BLaER1 treated with 17β-estradiol and CSF1 and Interleukin-3, amounts not matched to agents 10 nM and 100 nM (cell line): Measurements from ENCODE around the gene AK9.
A peak's percentile ranks its signal among the peaks of the same experiment; 100 is the strongest.

ENCODE experiments used
- H3K27ac ChIP-seq, 11 experiments: shearing (Covaris generic); formaldehyde crosslinking; 2 replicates each; pipeline ENCODE4 v1.8.1; 2022
- H3K27me3 ChIP-seq, 11 experiments: shearing (Covaris generic); formaldehyde crosslinking; 2 replicates each; pipeline ENCODE4 v1.8.1; 2022
- H3K36me3 ChIP-seq, 11 experiments: shearing (Covaris generic); formaldehyde crosslinking; 2 replicates each; pipeline ENCODE4 v1.8.1; 2022
- H3K4me1 ChIP-seq, 10 experiments: shearing (Covaris generic); formaldehyde crosslinking; 2 replicates each; pipeline ENCODE4 v1.8.1; 2022
- H3K4me2 ChIP-seq, 11 experiments: shearing (Covaris generic); formaldehyde crosslinking; 2 replicates each; pipeline ENCODE4 v1.8.1; 2022
- H3K4me3 ChIP-seq, 10 experiments: shearing (Covaris generic); formaldehyde crosslinking; 2 replicates each; pipeline ENCODE4 v1.8.1; 2022
- H3K9ac ChIP-seq, 11 experiments: shearing (Covaris generic); formaldehyde crosslinking; 2 replicates each; pipeline ENCODE4 v1.8.1; 2022
- H3K9me3 ChIP-seq, 11 experiments: shearing (Covaris generic); formaldehyde crosslinking; replicated peaks in 1 of 11; 2 replicates each; pipeline ENCODE4 v1.8.1; 2022
- H4K20me1 ChIP-seq, 11 experiments: shearing (Covaris generic); formaldehyde crosslinking; 2 replicates each; pipeline ENCODE4 v1.8.1; 2022
- Cebpa-rat ChIP-seq, 11 experiments: shearing (Covaris generic); IDR thresholded peaks; 2 replicates each; pipeline ENCODE4 v1.8.1; 2022

The AK9 gene

DNA sequence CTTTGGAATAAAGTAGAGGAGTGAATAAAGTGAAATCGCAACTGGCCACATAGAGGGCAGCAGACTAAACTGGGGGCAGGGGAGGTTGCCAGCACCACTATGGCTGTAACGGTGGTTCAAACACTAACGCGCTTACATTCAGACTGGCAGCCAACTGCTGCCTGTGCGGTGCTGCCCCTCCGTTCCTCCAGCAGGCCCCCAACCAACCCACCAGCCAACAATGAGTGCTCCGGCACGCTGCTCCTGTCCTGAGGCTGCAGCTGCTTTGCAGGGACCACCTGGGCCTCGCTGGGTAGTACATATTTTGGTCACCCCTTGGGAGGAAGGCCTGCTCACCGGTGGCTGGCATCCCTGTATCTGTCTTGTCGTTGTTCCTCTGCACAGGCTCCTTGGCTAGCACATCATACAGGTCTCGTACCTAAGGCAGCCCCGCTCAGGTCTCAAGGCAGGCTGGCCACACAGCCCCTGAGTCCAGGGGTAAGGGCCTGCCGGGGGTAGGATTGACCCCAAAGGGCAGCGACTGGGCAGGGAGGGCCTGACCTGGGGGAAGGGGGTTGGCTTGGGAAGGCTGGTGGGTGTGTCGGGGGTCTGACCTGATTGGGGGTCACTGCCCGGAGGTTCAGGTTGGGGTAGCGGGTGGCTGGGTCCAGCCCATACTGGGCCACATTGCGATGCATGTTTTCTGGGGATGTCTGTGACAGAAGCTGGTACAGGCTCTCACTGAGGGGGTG is 241.8 kb downstream of the AK9 start:
- Histone ChIP-seq H3K36me3 (peaks cover 55 to 96% (median 93%) of the 10 kb centered on the region in 11 experiments), H3K4me3 (peak overlapping the region in 4 of 10 experiments; percentile 1 to 38 (median 18); a peak in 4 of 20 replicates), H3K9ac (peak overlapping the region in 9 of 11 experiments; percentile 23 to 67 (median 40); a peak in 14 of 22 replicates), H3K9me3 (no peaks in the 10 kb centered on the region), H3K4me2 (peak overlapping the region; percentile 94 to 100 (median 100)), H3K27me3 (no peaks in the 10 kb centered on the region), H3K4me1 (peaks cover 67 to 90% (median 79%) of the 10 kb centered on the region in 10 experiments), H3K27ac (peak overlapping the region in 8 of 11 experiments; percentile 2 to 100 (median 54); a peak in 16 of 22 replicates), H4K20me1 (peaks cover 29 to 100% (median 76%) of the 10 kb centered on the region in 11 experiments)
- no peak for TF ChIP-seq Cebpa-rat (IDR thresholded peaks at IDR 0.05)

DNA sequence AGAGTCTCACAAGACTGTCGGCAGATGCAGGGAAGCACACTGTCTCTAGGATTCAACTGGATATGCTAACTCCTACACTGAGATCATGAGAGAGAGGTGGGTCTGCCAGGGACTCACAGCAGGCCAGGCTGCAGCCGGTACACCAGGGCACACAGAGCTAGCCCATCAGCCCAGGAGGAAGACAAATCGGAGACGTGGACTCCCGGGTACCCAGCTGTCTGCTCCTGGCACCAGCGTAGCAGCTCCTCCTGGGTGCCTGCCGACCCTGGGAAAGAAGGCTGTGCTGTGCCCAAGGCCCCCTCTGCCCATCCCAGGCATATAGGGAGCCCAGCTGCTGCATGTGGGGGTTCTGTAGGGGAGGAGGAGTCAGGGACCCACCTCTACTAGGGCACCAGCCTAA is 242.4 kb downstream of the AK9 start:
- no peak overlapping the region for H3K4me3 ChIP-seq
- H3K27me3 ChIP-seq: no peaks in the 10 kb centered on the region
- H3K9ac ChIP-seq: peak overlapping the region in 8 of 11 experiments; percentile 5 to 67 (median 44); a peak in 11 of 22 replicates
- no peak for TF ChIP-seq Cebpa-rat (IDR thresholded peaks at IDR 0.05)
- peaks cover 29 to 100% (median 82%) of the 10 kb centered on the region in 11 experiments for H4K20me1 ChIP-seq
- H3K4me2 ChIP-seq: peak overlapping the region; percentile 94 to 100 (median 100)
- H3K27ac ChIP-seq: peak overlapping the region in 8 of 11 experiments; percentile 10 to 100 (median 53); a peak in 12 of 22 replicates
- H3K4me1 ChIP-seq: peaks cover 63 to 87% (median 74%) of the 10 kb centered on the region in 10 experiments
- no peaks in the 10 kb centered on the region for H3K9me3 ChIP-seq
- peaks cover 61 to 100% (median 97%) of the 10 kb centered on the region in 11 experiments for H3K36me3 ChIP-seq

DNA sequence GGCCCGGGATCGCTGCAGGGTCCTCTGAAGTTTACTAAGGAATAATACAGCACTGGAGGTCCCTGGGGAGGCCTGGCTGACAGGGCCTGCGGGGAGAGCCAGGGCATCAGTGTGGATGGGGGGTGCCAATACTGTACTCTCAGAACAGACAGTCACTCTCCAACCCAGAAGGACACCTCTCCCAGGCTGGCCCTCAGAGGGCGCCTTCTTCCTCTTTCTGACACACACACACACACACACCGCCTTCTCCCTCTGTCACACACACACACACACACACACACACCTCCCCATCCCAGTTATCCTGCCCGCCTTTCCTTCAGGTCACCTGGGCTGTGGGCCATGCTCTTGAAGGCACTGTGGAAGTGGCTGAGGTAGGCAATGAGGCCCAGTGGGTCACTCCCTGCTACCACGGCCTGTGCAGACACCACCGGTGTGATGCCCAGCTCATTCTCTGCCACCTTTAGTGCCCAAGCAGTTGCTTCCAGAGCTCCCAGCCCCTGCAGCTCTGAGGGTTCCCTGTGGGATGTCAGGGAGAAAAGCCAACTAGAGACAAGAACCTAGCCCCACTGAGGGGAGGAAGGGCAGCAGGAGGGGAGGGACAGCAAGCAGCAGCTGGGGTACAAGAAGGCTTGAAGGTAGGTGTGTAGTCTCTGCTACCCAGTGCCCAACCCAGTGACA is 243.0 kb downstream of the AK9 start:
- Histone ChIP-seq H3K9ac (peak overlapping the region in 8 of 11 experiments; percentile 5 to 67 (median 41); a peak in 8 of 22 replicates), H3K4me2 (peak overlapping the region; percentile 5 to 100 (median 100); a peak in 17 of 22 replicates), H3K4me1 (peaks cover 63 to 87% (median 74%) of the 10 kb centered on the region in 10 experiments), H4K20me1 (peaks cover 29 to 100% (median 88%) of the 10 kb centered on the region in 11 experiments), H3K27me3 (no peaks in the 10 kb centered on the region), H3K4me3 (no peak overlapping the region), H3K27ac (peak overlapping the region in 7 of 11 experiments; percentile 10 to 100 (median 62); a peak in 9 of 22 replicates), H3K36me3 (peaks cover 67 to 100% (median 97%) of the 10 kb centered on the region in 11 experiments), H3K9me3 (no peaks in the 10 kb centered on the region)
- no peak for TF ChIP-seq Cebpa-rat (IDR thresholded peaks at IDR 0.05)

DNA sequence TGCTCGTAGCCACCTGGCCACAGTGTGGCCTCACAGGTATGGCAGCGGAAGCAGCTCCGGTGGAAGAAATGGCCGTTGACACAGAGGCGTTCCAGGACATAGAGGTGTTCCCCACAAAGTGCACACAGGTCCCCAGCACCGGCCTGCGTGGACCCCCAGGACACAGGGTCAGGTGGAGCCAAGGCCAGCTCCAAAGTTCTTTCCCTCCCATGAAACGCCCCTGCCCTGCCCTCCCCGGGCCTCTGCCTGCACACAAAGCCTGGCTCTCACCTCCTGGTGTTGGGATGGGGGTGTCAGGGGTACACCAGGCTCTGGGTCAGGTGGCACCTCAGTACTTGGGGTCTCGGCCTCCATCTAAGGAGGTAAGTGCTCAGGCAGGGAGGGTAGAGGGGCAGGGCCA is 243.9 kb downstream of the AK9 start:
- Histone ChIP-seq H3K4me2 (no peak overlapping the region), H3K9ac (peak overlapping the region in 1 of 11 experiments; percentile 47; a peak in 1 of 22 replicates), H3K4me1 (peaks cover 63 to 87% (median 74%) of the 10 kb centered on the region in 10 experiments), H3K27me3 (no peaks in the 10 kb centered on the region), H3K4me3 (no peak overlapping the region), H3K27ac (no peak overlapping the region), H4K20me1 (peaks cover 30 to 100% (median 92%) of the 10 kb centered on the region in 11 experiments), H3K9me3 (no peaks in the 10 kb centered on the region), H3K36me3 (peaks cover 69 to 100% (median 94%) of the 10 kb centered on the region in 11 experiments)
- TF ChIP-seq Cebpa-rat (IDR thresholded peaks at IDR 0.05): no peak

DNA sequence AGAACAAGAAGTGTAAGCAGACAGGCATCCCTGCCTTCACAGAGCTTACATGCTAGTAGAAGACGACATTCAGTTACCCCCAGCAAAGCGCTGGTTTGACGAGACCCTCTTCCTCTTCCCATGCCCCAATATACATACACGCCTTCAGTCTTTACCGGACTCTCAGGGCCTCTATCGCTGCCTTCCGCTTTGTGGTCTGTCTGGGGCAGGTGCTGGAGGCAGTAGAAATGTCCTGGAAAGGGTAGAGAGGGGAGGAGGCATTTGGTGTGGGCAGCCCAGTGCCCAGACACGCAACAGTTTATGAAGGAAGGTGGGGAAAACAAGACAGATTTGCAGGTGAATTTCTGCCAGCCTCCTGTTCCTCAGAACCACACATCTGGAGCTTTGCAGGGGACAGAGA is 244.5 kb downstream of the AK9 start:
- peaks cover 63 to 87% (median 74%) of the 10 kb centered on the region in 10 experiments for H3K4me1 ChIP-seq
- H3K27me3 ChIP-seq: no peaks in the 10 kb centered on the region
- peaks cover 66 to 97% (median 88%) of the 10 kb centered on the region in 11 experiments for H3K36me3 ChIP-seq
- H3K4me2 ChIP-seq: no peak overlapping the region
- H4K20me1 ChIP-seq: peaks cover 35 to 100% (median 95%) of the 10 kb centered on the region in 11 experiments
- H3K4me3 ChIP-seq: no peak overlapping the region
- H3K27ac ChIP-seq: no peak overlapping the region
- H3K9me3 ChIP-seq: no peaks in the 10 kb centered on the region
- peak overlapping the region in 1 of 11 experiments; percentile 47; a peak in 1 of 22 replicates for H3K9ac ChIP-seq
- TF ChIP-seq Cebpa-rat (IDR thresholded peaks at IDR 0.05): no peak

DNA sequence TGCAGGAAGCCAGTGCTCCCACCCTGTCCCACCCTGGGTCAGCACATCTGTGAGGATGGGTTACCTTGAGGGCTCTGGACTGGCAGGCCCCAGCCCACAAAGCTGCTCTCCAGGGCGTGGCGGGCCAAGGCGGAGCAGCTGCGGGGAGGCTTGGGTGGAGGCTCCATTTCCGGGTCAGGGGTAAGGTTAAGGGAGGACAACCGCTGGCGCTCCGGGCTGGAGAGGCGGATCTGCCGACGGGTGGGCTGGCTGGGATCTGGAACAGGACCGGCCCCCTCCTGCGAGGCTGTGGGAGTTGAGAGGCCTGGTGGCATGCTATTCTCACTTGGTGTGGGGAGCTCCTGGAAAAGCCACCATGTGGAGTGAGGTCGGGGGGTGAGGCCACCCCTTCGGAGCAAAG is 244.9 kb downstream of the AK9 start:
- no peaks in the 10 kb centered on the region for H3K27me3 ChIP-seq
- no peaks in the 10 kb centered on the region for H3K9me3 ChIP-seq
- H4K20me1 ChIP-seq: peaks cover 37 to 99% (median 95%) of the 10 kb centered on the region in 11 experiments
- H3K4me1 ChIP-seq: peaks cover 61 to 86% (median 72%) of the 10 kb centered on the region in 10 experiments
- peaks cover 63 to 92% (median 83%) of the 10 kb centered on the region in 11 experiments for H3K36me3 ChIP-seq
- no peak overlapping the region for H3K9ac ChIP-seq
- H3K27ac ChIP-seq: no peak overlapping the region
- TF ChIP-seq Cebpa-rat (IDR thresholded peaks at IDR 0.05): no peak
- no peak overlapping the region for H3K4me2 ChIP-seq
- no peak overlapping the region for H3K4me3 ChIP-seq

DNA sequence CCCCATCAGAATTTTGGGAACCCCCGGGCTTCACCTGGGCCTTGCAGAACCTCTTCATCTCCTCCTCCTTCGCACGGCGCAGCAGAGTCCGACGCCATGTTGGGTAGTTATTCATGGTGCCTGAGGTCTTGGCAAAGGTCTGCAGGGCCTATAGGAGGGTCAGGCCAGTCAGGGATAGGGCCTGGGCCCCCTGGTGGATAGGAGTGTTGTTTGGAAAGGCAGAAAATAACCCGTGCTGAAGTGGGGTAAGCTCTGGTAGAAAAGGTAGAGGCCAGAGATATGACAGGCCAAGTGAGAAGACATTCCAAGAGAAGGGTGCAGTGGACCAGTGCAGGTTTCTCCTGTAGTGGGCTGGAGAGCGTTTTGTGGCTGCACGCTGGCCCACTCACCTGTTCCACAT is 245.6 kb downstream of the AK9 start:
- Histone ChIP-seq H3K4me3 (no peak overlapping the region), H4K20me1 (peaks cover 35 to 94% (median 89%) of the 10 kb centered on the region in 11 experiments), H3K27me3 (no peaks in the 10 kb centered on the region), H3K27ac (peak overlapping the region in 1 of 11 experiments; percentile 21; a peak in 1 of 22 replicates), H3K9ac (no peak overlapping the region), H3K36me3 (peaks cover 59 to 86% (median 77%) of the 10 kb centered on the region in 11 experiments), H3K9me3 (no peaks in the 10 kb centered on the region), H3K4me1 (peaks cover 54 to 79% (median 65%) of the 10 kb centered on the region in 10 experiments), H3K4me2 (no peak overlapping the region)
- TF ChIP-seq Cebpa-rat (IDR thresholded peaks at IDR 0.05): no peak

DNA sequence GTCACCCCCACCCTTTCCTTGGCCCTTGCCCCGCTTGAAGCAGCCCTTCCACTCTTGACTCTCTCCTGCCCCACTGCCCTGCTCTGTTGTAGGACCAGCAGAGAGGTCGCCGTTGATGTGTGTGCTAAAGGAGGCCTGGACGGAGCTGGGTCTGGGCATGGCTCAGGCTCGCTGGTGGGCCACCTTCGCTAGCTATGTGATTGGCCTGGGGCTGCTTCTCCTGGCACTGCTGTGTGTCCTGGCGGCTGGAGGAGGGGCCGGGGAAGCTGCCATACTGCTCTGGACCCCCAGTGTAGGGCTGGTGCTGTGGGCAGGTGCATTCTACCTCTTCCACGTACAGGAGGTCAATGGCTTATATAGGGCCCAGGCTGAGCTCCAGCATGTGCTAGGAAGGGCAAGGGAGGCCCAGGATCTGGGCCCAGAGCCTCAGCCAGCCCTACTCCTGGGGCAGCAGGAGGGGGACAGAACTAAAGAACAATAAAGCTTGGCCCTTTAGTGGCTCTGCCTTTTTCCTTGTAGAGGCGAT is 247.5 kb downstream of the AK9 start:
- H3K9me3 ChIP-seq: no peaks in the 10 kb centered on the region
- no peak for TF ChIP-seq Cebpa-rat (IDR thresholded peaks at IDR 0.05)

More for the DNA sequence above, 247.5 kb downstream of the AK9 start:
- Histone ChIP-seq H3K4me3 (no peak overlapping the region), H4K20me1 (peaks cover 17 to 75% (median 70%) of the 10 kb centered on the region in 11 experiments), H3K9ac (peak overlapping the region in 2 of 11 experiments; percentile 16 to 39; a peak in 2 of 22 replicates), H3K27ac (peak overlapping the region in 3 of 11 experiments; percentile 2 to 11 (median 2); a peak in 2 of 22 replicates), H3K4me1 (peaks cover 45 to 69% (median 57%) of the 10 kb centered on the region in 10 experiments), H3K4me2 (peak overlapping the region in 10 of 11 experiments; percentile 87 to 99 (median 96); a peak in 9 of 22 replicates), H3K27me3 (peaks cover 0 to 8% (median 0%) of the 10 kb centered on the region in 11 experiments; a peak in 3 of 22 replicates), H3K36me3 (peaks cover 58 to 67% (median 61%) of the 10 kb centered on the region in 11 experiments)
